Upper lobe of left lung (tissue), 6 donors: Measurements from ENCODE around the gene STK26. TPM values are rescaled to one million over a fixed set of nuclear protein-coding genes. Genes with fewer than 3 reads are reported as not detected.
"Not testable (repeated sequence)": the region's sequence is repeated elsewhere in the genome, so short reads cannot be mapped to it uniquely, and the experiment has no call there.

Experiments used
- ATAC-seq, 2 donors: fragments of 200-7000 bp; cut with Tn5 transposase; one replicate each; pipeline ENCODE4 v1.9.1; 2022; ENCODE audit warnings: mild to moderate bottlenecking in 2 of 2, moderate library complexity in 2 of 2; ENCODE audit not compliant: low FRiP score in 2 of 2
- DNase-seq, 2 donors: peaks; one replicate each; pipeline ENCODE4 v3.0.0-alpha.2; 2019 to 2020
- H3K27ac ChIP-seq, 4 donors: fragments of 200-600 bp; sonication (generic); one replicate each; pipeline ENCODE4 v1.5.1; 2016 to 2019
- H3K27me3 ChIP-seq, 4 donors: fragments of 200-600 bp; sonication (generic); one replicate each; pipeline ENCODE4 v1.5.1; 2017 to 2019
- H3K36me3 ChIP-seq, 4 donors: fragments of 200-600 bp; sonication (generic); one replicate each; pipeline ENCODE4 v1.5.1; 2016 to 2019
- H3K4me1 ChIP-seq, 4 donors: fragments of 200-600 bp; sonication (generic); one replicate each; pipeline ENCODE4 v1.5.1; 2018 to 2019
- H3K4me3 ChIP-seq, 4 donors: fragments of 200-600 bp; sonication (generic); one replicate each; pipeline ENCODE4 v1.5.1; 2017 to 2019; ENCODE audit warnings: mild to moderate bottlenecking in 2 of 4, moderate library complexity in 1 of 4
- H3K9me3 ChIP-seq, 4 donors: fragments of 200-600 bp; sonication (generic); one replicate each; pipeline ENCODE4 v1.5.1; 2018 to 2019
- EP300 ChIP-seq, 4 donors: sonication (generic); formaldehyde crosslinking; IDR thresholded peaks; one replicate each; pipeline ENCODE4 v1.5.1; 2017; ENCODE audit warnings: antibody characterized with exemption in 4 of 4, control low read depth in 2 of 4
- POLR2A ChIP-seq, 4 donors: fragments of 450-650 bp; IDR thresholded peaks; one replicate each; pipeline ENCODE4 v1.5.1; 2016 to 2017; ENCODE audit warnings: antibody characterized with exemption in 4 of 4, mild to moderate bottlenecking in 2 of 4
- POLR2AphosphoS5 ChIP-seq, 2 donors: sonication (generic); formaldehyde crosslinking; IDR thresholded peaks; one replicate each; pipeline ENCODE4 v1.5.1; 2017; ENCODE audit warnings: antibody characterized with exemption in 2 of 2
- WGBS, 2 donors: methylation state at CpG; one replicate each; pipeline ENCODE4 v1.1.5; 2017 to 2018; 5-methylcytosine and 5-hydroxymethylcytosine counted together
- total RNA-seq, 6 donors: library from RNA; depleted of rRNA in 4 of 6; stranded (reverse); fragments of >200 nt in 4 of 6; gene quantifications; one replicate each; pipeline versions ENCODE4 v1.1.0 to v1.2.1, GENCODE V29; 2016 to 2021
- TF ChIP-seq, protein P1 (sequence below), 6 experiments: fragments of 450-650 bp in 4 of 6; fragments of 200-600 bp in 2 of 6; sonication (generic) in 2 of 6; IDR thresholded peaks; one replicate each; pipeline ENCODE4 v1.5.1; 2016 to 2019; ENCODE audit warnings: antibody characterized with exemption in 6 of 6
- donor health status: DM: no; HTN: no; CAD: no; lungs with moderate emphysema.
- donor health status: DM: no; HTN: yes; CAD: no; lungs with severe emphysema.

The STK26 gene
- total RNA-seq, 6 donors from 2014 or later, result 2.9 to 14.0 (median 11.1) TPM

DNA sequence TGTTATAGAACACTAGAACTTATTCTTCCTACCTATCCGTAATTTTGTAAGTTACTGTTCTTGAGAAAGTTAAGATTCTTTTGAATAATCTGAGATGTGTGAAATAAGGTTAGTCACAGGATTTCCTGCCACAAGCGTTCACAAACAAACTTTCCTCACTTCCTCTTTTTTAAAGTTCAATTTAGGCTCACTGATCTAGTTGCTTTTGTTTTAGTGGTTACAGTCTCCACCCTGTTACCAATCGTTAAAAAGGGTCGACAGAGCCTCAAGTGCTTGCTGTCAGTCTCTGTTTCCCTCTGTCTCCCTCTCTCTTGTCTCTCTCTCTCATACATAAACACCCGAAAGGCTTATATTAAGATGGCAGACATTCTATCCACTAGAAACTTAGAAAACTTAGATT, 35.9 kb upstream of the STK26 start:
- Histone ChIP-seq H3K27ac (peak overlapping the region in 1 of 4 donors; percentile 24), H3K9me3 (no peaks in the 10 kb centered on the region), H3K27me3 (peaks cover 0 to 6% (median 0%) of the 10 kb centered on the region in 4 donors), H3K36me3 (no peaks in the 10 kb centered on the region), H3K4me3 (no peak overlapping the region), H3K4me1 (no peaks in the 10 kb centered on the region)
- 20 to 26% methylated on average over 5 of the region's 5 CpGs for WGBS, 2 donors
- DNase-seq, result no peak
- no peak for ATAC-seq
- TF ChIP-seq EP300 (IDR thresholded peaks at IDR 0.05), result no peak
- no peak for TF ChIP-seq POLR2AphosphoS5 (IDR thresholded peaks at IDR 0.05)
- TF ChIP-seq, protein P1, sequence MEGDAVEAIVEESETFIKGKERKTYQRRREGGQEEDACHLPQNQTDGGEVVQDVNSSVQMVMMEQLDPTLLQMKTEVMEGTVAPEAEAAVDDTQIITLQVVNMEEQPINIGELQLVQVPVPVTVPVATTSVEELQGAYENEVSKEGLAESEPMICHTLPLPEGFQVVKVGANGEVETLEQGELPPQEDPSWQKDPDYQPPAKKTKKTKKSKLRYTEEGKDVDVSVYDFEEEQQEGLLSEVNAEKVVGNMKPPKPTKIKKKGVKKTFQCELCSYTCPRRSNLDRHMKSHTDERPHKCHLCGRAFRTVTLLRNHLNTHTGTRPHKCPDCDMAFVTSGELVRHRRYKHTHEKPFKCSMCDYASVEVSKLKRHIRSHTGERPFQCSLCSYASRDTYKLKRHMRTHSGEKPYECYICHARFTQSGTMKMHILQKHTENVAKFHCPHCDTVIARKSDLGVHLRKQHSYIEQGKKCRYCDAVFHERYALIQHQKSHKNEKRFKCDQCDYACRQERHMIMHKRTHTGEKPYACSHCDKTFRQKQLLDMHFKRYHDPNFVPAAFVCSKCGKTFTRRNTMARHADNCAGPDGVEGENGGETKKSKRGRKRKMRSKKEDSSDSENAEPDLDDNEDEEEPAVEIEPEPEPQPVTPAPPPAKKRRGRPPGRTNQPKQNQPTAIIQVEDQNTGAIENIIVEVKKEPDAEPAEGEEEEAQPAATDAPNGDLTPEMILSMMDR (IDR thresholded peaks at IDR 0.05), result no peak

DNA sequence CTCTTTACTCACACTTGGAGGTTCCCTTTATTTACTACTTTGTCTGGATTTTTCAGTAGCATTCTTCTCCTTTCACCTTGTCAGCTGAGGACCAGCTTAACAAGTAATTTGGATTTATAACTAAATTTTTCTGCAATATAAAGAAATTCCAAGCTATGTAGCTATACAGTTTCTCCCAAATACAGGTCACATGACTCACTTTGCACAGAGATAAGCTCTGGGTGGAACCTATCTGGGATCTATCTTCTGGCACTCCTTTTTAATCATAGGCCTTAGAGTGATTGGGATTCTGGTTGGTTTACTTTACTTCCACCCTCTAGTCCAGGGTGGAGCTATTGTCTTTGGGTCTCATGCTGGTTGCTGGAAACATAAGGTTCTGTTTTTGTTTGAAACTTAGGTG, 34.9 kb upstream of the STK26 start:
- DNase-seq, result no peak
- Histone ChIP-seq H3K36me3 (no peaks in the 10 kb centered on the region), H3K4me3 (no peak overlapping the region), H3K27ac (no peak overlapping the region), H3K4me1 (no peaks in the 10 kb centered on the region), H3K9me3 (no peaks in the 10 kb centered on the region), H3K27me3 (peaks cover 0 to 6% (median 0%) of the 10 kb centered on the region in 4 donors)
- TF ChIP-seq EP300 (IDR thresholded peaks at IDR 0.05), result no peak
- TF ChIP-seq POLR2AphosphoS5 (IDR thresholded peaks at IDR 0.05), result no peak
- TF ChIP-seq POLR2A (IDR thresholded peaks at IDR 0.05), result no peak
- TF ChIP-seq, protein P1 (IDR thresholded peaks at IDR 0.05), result no peak
- no peak for ATAC-seq

DNA sequence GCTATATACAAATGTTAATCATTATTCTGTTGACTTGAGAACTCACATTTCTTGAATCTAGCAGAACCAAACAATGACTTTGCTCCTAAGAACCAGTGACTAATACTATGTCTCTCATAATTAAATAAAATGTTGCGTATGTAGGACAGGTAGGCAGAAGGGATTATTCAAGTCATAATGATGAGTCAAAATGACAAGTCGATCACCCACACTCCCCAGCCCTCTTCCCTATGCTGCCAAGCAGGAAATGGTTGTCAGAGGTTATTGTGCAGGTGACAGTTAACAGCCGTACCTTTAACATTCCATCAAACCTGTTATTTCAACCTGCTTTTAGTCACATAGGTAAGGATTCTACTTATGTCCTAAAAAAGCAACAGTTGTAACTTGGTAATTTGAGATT, 22.0 kb upstream of the STK26 start:
- Histone ChIP-seq H3K27me3 (no peaks in the 10 kb centered on the region), H3K4me1 (no peaks in the 10 kb centered on the region), H3K9me3 (no peaks in the 10 kb centered on the region), H3K36me3 (no peaks in the 10 kb centered on the region), H3K4me3 (no peak overlapping the region), H3K27ac (no peak overlapping the region)
- WGBS, 2 donors, result 77 to 80% methylated on average over 2 to 3 of the region's 3 CpGs
- DNase-seq (no peak), ATAC-seq (no peak)
- TF ChIP-seq POLR2AphosphoS5 (IDR thresholded peaks at IDR 0.05), result no peak

DNA sequence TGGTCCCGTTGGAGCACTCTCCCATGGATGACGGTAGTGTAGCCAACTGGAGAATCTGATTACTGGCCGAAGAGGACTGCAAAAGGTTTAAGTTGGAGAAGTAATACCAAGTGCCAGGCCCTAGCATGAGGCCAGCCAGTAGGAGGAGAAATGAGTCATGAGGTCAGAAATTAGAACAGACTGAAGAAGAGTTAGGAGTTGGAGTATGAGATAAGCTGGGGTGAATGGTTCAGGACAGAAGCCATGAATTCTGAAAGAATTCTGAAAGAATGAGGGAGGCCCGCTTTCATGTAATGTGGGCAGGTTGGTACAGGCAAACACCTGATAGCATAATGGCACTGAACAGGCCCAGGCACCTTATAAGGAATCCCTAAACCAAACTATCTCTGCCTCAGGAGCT, 18.4 kb upstream of the STK26 start:
- Histone ChIP-seq H3K36me3 (no peaks in the 10 kb centered on the region), H3K4me1 (no peaks in the 10 kb centered on the region), H3K27me3 (no peaks in the 10 kb centered on the region), H3K9me3 (no peaks in the 10 kb centered on the region), H3K27ac (no peak overlapping the region), H3K4me3 (no peak overlapping the region)
- 73 to 80% methylated on average over 4 of the region's 4 CpGs for WGBS, 2 donors
- no peak for DNase-seq
- TF ChIP-seq EP300 (IDR thresholded peaks at IDR 0.05) (no peak), POLR2AphosphoS5 (IDR thresholded peaks at IDR 0.05) (no peak), POLR2A (IDR thresholded peaks at IDR 0.05) (no peak)
- TF ChIP-seq, protein P1 (IDR thresholded peaks at IDR 0.05), result no peak
- no peak for ATAC-seq

DNA sequence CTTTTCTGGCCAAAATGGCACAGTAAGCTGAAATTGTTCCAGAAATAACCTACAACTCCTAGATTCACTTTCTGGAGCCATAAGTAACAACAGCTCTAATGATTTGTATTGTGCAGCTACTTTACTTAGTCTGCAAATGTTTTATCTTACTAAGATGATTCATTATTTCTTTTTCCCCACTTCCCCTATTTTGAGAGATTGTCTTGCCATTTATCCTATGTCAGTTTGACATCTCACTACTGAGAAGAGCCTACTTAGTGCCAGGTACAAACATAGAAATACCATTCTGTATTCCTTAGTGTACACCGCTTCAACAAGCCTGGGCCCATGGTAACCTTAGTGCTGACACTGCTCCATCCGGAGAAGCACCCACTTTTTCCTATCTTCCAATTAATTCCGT, 13.8 kb upstream of the STK26 start:
- ATAC-seq, result no peak
- Histone ChIP-seq H3K4me1 (no peaks in the 10 kb centered on the region), H3K27me3 (no peaks in the 10 kb centered on the region), H3K9me3 (no peaks in the 10 kb centered on the region), H3K36me3 (no peaks in the 10 kb centered on the region), H3K27ac (no peak overlapping the region), H3K4me3 (no peak overlapping the region)
- TF ChIP-seq POLR2AphosphoS5 (IDR thresholded peaks at IDR 0.05) (no peak), EP300 (IDR thresholded peaks at IDR 0.05) (no peak)
- 76 to 78% methylated on average over 3 of the region's 3 CpGs for WGBS, 2 donors
- no peak for DNase-seq

- WGBS, 2 donors, result 87 to 95% methylated on average over 2 of the region's 2 CpGs
- H3K27ac ChIP-seq, ATAC-seq, H3K4me1 ChIP-seq, H3K9me3 ChIP-seq, DNase-seq, H3K4me3 ChIP-seq, H3K27me3 ChIP-seq, H3K36me3 ChIP-seq: not testable (repeated sequence)
Observed at GRCh38 chrX:132010213-132010612, 12.9 kb upstream of the STK26 start.
